GOT3 (cell line): ENCODE results near the gene SEMA4C.

Experiments
- DNase-seq: peaks from one replicate; lab custom pipeline; 2025; ENCODE audit warnings: mixed read lengths; lab: John Stamatoyannopoulos, UW

The SEMA4C gene, protein sequence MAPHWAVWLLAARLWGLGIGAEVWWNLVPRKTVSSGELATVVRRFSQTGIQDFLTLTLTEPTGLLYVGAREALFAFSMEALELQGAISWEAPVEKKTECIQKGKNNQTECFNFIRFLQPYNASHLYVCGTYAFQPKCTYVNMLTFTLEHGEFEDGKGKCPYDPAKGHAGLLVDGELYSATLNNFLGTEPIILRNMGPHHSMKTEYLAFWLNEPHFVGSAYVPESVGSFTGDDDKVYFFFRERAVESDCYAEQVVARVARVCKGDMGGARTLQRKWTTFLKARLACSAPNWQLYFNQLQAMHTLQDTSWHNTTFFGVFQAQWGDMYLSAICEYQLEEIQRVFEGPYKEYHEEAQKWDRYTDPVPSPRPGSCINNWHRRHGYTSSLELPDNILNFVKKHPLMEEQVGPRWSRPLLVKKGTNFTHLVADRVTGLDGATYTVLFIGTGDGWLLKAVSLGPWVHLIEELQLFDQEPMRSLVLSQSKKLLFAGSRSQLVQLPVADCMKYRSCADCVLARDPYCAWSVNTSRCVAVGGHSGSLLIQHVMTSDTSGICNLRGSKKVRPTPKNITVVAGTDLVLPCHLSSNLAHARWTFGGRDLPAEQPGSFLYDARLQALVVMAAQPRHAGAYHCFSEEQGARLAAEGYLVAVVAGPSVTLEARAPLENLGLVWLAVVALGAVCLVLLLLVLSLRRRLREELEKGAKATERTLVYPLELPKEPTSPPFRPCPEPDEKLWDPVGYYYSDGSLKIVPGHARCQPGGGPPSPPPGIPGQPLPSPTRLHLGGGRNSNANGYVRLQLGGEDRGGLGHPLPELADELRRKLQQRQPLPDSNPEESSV

DNA sequence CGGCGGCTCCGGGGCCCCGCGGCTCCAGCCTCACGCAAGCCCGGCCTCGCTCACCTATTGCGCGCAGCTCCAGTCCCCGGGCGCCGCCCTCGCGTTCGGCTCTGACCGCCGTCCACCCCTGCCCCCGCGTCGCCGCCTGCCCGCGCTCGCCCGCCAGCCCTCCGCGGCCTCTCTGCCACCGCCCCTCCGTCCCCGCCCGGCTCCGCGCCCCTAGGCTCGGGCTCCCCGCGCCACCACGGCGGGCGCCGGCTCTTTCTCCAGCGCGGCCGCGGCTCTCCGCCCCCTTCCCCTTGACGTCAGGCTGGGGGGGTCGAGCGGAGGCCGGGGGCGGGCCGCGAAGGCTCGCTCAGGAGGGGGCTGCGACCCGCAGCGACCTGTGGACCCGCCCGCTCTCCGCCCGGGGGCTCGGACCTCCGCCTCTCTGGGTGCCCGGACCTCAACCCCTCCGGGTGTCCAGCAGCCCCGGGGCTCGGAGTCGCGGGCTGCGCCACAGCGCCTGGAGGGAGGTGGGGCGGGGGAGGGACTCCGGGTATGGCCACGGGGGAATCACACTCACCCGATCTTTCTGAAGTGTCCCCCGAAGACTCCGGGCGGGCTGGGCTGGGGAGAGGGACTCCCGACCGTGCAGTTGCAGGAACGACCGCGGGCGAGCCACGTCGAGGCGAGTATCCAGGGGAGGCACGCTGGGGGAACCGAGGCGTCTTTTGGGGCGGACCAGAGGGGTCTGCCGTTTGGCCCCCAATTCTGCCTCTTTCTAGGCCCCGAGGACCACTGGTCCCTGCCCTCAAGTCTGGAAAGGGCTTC, at the start of gene SEMA4C:
Gene SEMA4C, minus strand, starts transcription at position 259 of the 804 bp plus-strand sequence. CDS start 2,194 bp downstream, outside the sequence.
- no peak for DNase-seq

DNA sequence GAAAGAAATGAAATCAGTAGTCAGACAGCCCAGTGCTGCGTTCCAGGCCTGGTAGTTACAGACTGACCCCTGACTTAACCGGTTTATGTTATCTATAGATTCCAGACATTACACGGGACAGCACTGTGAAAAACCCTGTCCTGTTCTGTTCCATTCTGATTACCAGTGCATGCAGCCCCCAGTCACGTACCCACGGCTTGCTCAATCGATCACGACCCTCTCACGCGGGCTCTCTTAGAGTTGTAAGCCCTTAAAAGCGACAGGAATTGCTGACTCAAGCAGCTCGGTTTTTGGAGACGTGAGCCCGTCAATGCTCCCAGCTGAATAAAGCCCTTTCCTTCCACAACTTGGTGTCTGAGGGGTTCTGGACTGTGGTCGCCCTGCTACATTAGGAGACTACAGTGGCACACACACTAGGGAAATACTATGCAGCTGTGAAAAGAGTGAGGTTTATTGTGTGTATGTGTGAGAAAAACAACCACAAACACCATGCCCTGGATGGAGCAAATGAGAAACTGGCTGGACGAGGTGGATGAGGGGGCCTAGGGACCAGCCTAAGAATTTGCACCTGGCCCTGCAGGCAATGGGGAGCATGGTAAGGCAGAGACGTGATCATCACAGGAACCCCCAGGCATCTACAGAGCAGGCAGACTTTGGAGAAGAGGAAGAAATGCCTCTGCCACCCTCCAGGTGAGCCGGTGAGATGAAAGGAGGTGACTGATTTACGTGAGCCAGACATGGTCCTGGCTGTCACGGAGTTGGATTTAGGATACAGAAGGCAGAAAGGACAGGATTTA, 49.1 kb upstream of the SEMA4C start:
- no peak for DNase-seq

DNA sequence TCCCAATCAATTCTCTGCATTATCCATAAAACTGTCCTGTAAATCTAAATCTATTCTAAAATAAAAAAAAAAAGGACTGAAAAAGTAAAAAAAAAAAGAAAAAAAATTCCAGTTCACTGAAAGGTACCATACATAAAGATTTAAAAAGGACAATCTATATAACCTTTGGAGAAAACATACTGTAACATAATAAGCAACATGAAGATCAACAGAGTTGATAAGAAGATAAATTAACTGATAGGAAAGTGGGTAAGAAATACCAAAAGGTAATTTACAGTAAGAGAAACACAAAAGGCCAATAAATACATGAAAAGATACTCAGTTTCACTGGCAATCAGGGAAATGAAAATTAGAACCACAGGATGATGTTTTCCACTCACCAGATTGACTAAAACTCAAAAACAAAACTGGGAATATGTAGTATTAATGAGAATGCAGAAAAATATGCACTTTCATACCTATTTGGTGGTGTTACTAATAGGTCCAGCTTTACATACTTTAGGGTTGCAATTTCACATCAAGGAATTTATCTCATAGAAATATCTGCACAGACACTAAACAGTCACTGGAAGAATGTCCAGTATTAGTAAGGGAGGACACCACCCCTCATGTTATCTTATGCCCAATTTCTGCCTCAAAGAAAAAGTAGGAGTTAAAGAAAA, 48.3 kb upstream of the SEMA4C start:
- no peak for DNase-seq

DNA sequence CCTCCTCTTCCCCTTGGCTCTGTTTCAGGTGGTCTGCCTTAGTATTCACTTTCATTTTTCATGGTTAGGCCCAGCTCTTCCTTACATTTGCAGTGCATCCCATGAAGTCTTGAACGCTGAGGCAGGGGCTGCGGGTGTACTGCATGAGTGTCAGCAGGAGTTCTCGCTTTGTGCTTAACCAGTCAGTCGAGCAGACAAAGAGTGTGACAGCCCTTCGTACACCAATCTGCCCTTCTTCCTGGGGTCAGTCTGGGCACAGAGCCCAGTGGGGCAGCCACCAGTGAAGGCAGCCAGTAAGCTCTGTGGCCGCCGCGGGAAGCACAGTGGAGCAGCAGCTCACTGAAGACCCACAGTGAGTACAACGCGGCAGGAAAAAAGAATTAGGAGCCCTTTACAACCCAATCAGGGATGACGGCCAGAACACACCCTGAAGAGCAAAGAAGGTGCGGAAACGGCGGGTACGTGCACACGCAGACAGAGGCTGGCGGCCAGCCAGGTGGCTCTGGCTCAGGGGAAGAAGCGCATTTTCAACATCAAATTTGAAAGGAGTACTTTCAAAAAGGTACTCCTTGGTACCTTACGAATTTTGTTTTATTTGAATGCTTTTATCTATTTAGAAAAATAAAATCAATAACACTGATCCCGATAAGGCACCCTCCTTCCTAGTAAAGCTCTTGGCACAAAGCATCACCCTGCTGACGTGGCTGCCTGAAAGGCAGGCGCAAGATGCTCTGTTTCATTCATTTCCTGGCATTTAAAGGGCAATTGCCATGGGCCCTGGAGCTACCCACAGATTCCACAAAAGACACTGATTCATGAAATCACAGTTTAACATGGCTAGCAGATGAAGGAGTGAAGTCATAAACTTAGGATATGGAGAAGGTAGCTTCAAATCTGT, 47.0 kb upstream of the SEMA4C start:
- no peak for DNase-seq

DNA sequence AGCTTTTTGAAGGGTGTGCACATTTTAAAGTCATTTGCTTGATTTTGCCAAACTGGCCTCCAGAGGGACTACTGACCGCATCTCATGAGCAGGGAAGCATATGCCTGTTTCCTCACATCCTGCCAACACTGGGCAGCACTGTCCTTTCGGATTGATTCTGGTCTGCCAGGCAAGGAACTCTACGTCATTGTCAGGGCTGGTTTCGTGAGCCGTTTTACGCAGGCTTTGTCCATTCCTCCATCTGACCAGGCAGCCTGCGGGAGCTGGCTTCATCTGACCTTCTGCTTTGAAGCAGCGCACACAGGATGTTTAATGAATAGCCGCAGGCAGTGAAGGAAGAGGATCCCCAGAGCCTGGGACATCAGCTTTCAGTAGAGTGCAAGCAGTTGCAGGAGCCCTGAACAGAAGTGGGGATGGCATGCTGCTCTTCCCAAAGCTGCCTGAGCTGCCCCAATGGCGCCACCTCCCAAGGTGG, 46.3 kb upstream of the SEMA4C start:
- no peak for DNase-seq

DNA sequence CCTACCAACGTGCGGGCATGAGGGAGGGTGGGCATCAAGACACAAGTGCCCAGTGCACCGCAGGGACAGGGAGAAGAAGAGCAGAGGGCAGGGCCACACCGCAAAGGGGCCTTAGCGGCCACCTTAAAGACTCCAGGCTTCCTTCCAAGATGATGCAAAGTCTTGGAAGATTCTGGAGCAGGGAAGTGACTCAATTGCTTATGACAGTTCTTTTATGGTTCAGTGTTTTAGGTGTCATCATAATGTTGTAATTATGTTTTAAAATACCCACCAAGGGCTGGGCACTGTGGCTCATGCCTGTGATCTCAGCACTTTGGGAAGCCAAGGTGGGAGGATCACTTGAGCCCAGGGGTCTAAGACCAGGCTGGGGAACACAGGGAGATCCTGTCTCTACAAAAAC, 44.5 kb upstream of the SEMA4C start:
- DNase-seq, result no peak

DNA sequence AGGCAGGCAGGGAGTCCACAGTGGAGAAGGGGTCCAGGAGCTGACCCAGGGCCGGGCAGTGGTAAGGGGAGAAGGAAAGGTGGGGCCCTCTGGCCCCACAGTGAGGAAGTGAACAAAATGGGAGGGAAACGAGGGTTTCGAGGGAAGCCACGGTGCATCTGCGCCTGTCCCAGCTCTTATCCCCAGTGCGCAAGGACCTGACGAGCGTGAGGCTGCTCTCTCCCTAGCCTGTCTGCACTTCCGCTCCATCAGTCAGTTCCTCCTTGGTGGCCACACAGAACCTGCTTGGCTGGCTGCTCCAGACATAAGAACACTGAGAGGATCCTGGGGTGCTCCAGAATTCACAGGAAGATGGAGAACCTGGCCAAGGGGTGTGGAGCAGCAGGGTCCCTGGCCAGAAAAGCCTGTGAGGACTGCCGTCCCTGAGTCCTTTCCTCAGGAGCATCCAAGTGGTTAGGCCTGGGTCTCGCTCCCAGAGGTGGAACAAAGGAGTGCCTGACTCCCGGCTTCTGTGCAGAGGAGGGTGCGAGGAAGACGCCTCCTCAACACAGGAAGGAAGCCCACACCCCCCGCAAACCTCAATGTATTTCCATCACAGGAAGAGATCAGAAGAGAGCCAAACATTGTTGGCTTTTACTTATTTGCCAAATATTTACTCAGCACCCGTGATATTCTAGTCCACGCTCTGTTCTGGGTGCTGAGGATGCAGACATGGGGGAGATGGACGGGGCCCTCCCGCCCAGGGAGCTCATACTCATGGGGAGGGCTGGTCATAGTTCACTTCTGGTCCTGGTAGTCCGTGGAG, 43.7 kb upstream of the SEMA4C start:
- no peak for DNase-seq

DNA sequence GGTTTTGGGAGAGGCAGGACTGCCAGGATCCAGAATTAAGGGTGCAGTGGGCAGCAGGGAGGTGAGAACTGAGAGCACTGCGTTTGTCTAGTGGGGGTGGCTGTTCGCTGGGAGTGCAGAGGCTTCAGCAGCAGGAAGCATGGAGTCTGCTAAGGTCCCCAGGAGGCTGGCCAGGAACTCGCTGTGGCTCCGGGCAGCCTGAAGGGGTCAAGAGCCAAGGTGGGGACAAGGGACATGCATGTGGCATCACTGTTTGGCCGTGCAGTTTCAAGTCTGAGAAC, 43.2 kb upstream of the SEMA4C start:
- no peak for DNase-seq

DNA sequence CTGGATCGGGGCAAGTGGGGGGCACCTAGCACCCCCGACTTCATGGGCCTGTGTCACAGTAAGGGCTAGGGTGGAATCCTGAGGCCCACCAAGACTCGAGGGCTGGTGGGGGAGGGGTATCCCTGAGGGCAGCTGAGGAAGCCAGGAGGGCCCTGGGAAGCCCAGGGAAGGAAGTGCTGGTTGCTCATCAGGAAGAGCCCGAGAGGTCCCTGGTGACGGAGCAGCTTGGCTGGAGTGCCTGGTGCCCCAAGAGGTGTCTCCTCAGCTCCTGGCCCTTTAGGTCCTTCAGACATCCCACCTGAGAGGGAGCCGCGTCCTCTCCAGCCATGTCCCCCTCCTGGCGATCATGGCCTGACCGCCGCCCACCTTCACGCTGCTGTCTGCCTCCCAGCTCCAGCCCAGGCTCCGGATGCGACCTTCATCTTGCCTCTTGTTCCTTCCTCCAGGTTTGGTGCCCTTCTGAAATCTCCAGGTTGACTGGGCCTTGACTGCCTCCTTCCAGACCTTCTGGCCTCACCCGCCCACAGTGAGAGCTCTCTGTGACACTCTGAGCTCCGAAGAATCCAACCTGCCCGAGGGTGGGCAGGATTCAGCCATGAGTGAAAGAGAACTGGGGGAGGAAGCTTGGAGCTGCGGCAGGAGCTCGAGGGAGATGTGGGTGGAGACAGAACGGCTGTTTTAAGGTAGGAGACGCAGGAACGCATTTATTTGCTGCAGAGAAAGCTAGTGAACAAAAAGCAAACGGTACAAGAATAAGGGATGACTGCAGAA, 42.7 kb upstream of the SEMA4C start:
- DNase-seq, result no peak

DNA sequence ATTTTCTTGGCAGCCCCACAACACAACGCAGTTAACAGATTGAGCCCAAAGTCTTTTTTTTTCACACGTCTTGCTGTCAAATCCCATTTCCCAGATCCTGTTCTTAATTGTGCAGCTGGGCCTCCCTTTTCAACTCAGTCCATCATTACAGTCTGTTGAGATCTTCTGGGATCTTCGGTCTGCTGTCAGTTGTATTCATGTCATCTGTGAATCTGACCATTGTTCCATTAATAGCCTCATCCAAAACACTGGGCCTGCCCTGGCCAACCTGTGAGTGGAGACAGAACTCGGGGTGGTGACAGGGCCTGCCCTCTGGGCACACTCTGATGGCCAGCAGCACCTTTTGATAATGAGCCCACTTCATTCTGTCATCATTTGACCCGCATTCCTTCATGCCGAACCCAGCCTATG, 39.7 kb upstream of the SEMA4C start:
- no peak for DNase-seq

DNA sequence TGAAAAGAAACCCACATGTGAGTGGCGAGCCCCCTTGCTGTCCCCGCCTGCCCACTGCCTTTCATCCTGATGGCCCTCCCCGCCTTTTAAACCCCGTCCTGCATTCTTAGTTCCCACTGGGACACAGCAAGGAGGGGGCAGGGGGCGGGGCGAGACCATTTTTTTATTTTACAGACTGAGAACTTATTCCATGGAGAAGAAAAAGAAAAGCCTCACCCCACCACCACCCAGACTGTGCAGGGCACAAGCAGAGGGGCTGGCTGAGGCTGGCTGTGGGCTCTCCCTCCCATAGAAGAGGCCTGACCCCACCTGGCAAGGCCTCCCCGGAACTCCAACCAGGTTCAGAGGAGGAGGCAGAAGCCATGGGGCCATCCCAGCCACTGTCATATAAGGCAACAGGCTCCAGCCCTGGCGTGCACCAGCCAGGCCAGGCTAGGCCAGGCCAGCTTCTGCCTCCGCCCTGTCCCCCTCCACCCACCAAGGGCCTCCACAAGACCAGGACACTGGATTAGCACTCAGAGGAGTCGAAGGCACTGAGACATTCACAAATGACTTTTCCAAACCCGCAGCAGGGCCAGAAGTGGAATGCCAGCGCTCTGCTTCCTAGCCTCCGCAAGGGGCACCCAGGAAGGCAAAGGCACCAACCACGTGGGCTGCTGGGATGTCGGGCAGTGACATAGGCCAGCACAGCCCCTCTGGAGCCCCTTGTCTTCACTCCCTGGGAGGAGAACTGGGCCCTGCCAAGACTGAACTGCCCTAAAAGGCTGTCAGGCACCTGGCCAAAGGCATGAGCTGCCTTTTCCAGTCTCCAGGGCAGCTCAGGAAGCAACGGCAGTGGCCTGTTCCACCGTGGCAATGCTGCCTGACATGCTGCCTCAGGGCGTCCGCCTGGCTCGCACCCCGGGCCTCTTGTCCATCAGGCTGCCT, 37.5 kb upstream of the SEMA4C start:
- DNase-seq, result no peak

DNA sequence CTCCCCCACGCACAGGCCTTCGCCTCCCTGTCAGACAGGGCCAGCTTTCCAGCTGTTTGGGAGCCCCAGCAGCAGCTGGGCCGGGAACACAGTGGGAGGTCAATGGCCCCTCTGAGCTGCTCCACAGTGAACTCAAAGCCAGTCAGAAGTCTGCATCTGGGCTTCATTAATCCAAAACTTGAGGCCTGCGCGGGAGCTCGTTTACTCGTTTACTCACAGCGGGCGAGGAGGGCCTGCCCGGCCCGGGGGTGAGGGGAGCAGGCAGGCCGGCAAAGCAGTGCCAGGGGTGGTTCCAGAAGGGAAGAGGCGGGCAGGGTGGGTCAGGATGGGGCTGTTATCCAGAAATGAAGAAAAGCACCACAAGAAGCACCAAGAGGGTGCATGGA, 36.8 kb upstream of the SEMA4C start:
- no peak for DNase-seq

DNA sequence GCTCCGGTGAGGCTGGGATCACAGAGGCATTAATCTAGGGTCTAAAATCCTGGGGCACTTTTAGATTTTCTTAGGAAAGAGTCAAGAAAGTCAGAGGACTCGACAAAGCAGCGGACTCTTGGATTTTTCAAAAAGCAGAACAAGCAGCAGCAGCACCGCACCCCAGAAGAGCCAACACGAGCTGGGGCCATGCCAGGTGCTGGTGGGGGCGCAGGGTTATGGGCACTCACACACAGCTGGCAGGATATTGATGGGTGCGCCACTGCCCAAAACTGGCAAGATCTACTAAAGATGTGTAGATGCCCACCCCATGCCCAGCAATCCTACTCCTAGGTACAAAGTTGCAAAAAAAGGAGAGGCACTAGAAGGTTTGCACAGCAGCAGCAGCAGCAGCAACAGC, 33.9 kb upstream of the SEMA4C start:
- DNase-seq, result no peak

DNA sequence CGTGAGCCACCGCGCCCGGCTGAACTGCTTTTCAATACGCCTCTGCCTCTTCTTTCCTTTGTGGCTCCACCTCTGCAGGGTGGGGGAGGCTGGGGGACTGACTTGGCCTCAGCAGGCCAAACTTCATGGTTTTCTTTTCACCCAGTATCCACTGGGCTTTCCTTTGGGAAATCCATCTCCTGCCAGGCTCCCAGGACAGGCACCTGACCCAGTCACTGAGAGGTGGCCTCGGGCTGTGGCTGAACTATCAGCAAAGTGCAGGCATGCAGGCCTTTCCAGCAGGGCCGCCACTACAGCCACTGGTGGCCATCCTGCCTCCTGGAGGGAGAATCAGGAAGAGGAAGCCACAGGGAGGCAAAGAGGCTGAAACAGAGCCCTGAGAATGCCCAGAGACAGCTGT, 33.4 kb upstream of the SEMA4C start:
- DNase-seq, result no peak

DNA sequence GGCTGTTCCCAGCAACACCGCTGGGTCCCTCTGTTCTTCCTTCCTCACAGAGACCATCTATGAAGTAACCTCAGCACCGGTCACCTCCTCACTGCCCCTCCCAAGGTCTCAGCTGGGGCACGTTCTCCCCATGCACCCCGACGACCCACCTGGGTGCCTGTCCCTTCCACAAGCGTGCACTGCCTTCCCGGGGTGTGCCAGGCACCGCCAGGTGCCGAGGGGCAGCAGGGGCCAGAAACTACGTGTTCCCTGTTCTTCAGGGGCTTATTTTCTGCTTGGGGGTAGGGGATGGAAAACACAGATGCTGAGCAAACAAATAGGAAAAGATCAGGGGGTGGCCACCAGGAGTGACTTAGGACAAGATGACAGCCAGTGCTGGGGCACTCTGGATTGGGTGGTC, 30.4 kb upstream of the SEMA4C start:
- DNase-seq, result no peak

DNA sequence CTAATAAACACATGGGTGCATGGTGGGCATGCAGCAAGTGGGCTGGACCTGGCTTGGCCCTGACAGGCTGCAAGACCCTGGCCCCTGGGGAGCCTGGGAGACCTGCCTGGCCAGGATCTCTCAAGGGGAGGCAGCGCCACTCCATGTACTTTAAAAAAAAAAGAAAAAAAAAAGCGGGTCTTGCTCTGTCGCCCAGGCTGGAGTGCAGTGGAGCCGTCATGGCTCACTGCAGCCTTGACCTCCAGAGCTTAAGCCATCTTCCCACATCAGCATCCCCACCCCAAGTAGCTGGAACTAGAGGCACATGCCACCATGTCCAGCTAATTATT, 29.5 kb upstream of the SEMA4C start:
- no peak for DNase-seq

DNA sequence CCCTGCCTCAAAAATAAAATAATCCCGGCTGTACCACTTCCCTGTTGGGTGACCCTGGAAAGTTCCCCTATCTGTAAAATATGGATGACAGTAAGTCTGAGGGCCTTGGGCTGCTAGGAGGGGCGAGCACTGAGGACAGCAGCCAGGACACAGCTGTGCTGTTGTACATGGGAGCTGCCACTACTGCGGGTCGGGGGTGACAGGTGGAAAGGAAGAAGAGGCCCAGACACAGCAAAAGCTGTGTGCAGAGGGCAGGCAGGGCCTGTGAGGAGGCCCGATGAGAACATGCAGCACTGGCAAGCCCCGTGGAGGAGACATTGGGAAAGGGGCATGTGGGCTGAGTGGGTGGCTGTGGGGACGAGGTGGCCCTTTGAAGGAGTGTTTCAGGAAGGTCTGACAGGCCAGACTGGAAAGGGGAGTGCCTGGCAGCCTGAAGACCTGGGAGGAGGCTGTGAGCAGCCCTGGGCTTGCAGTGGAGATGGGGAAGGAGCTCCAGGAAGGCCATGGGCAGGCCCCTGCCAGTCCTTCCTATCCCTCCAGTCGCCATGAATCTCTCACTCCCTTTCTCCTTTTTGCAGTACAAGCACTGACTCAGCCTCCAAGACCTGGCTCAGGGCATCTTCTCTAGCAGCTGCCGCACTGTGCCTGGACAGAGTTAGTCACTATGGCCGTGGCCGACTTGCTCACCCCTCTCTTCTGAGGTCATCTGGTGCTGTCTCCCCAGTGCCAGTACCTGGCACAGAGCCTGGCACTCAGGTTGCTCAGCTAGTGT, 28.9 kb upstream of the SEMA4C start:
- DNase-seq, result peak; percentile 33
